Naive thymus-derived CD4-positive, alpha-beta T cell (primary cell): ENCODE results near the gene SHANK2. TPM values are rescaled to one million over a fixed set of nuclear protein-coding genes. Genes with fewer than 3 reads are reported as not detected.

Experiments used
- ATAC-seq: fragments of 150-1000 bp; cut with Tn5 transposase; 2 replicates; pipeline ENCODE4 v1.10.0; 2021; ENCODE audit warnings: mild to moderate bottlenecking, moderate library complexity
- CTCF ChIA-PET: fragments of 350-600 bp; sonication (Branson Sonifier 250); formaldehyde crosslinking; loops from one replicate; lab custom pipeline; 2021; ENCODE audit warnings: antibody characterized with exemption; lab: Charles Lee
- POLR2A ChIA-PET: fragments of 350-600 bp; sonication (Branson Sonifier 250); formaldehyde crosslinking; loops from one replicate; lab custom pipeline; 2021; ENCODE audit warnings: antibody characterized with exemption, inconsistent platforms; lab: Charles Lee
- DNase-seq, 9 donors: peaks; one replicate each; pipeline versions ENCODE4 v3.0.0 to v3.0.0-alpha.2; 2020 to 2022; ENCODE audit warnings: mixed read lengths in 1 of 9
- H3K27ac ChIP-seq: one replicate; pipeline ENCODE4 v1.7.0; 2013; ENCODE audit warnings: mild to moderate bottlenecking, low read depth, low read length, moderate library complexity
- H3K27me3 ChIP-seq, 2 donors: one replicate each; pipeline ENCODE4 v1.7.0; 2013; ENCODE audit warnings: low read length in 2 of 2, mild to moderate bottlenecking in 2 of 2, moderate library complexity in 2 of 2; ENCODE audit not compliant: control insufficient read depth in 2 of 2, insufficient read depth in 2 of 2
- H3K36me3 ChIP-seq, 3 experiments: 1 replicate in 2 of 3; 2 replicates in 1 of 3; pipeline ENCODE4 v1.7.0; 2013; ENCODE audit warnings: low read length in 3 of 3, mild to moderate bottlenecking in 3 of 3, moderate library complexity in 1 of 3; ENCODE audit not compliant: insufficient read depth in 3 of 3, control insufficient read depth in 2 of 3
- H3K4me1 ChIP-seq, 2 donors: one replicate each; pipeline ENCODE4 v1.7.0; 2013; ENCODE audit warnings: low read length in 2 of 2, mild to moderate bottlenecking in 2 of 2, moderate library complexity in 1 of 2; ENCODE audit not compliant: control insufficient read depth in 2 of 2, insufficient read depth in 2 of 2
- H3K4me3 ChIP-seq: 2 replicates; pipeline ENCODE4 v1.7.0; 2013; ENCODE audit warnings: mild to moderate bottlenecking, low read length
- H3K9me3 ChIP-seq, 3 experiments: 1 replicate in 2 of 3; 2 replicates in 1 of 3; pipeline ENCODE4 v1.7.0; 2013; ENCODE audit warnings: low read length in 3 of 3; ENCODE audit not compliant: control insufficient read depth in 2 of 3
- H3K27ac Mint-ChIP-seq, 9 donors: one replicate each; pipeline ENCODE4 v1.8.0; 2020 to 2022; ENCODE audit warnings: mixed read lengths in 9 of 9, mild to moderate bottlenecking in 8 of 9, moderate library complexity in 5 of 9, inconsistent platforms in 2 of 9
- H3K27me3 Mint-ChIP-seq, 5 donors: one replicate each; pipeline ENCODE4 v1.8.0; 2021 to 2022; ENCODE audit warnings: mixed read lengths in 5 of 5, mild to moderate bottlenecking in 1 of 5
- H3K36me3 Mint-ChIP-seq, 5 donors: one replicate each; pipeline ENCODE4 v1.8.0; 2020 to 2022; ENCODE audit warnings: mixed read lengths in 5 of 5, mild to moderate bottlenecking in 3 of 5, inconsistent platforms in 1 of 5
- H3K4me1 Mint-ChIP-seq, 7 donors: one replicate each; pipeline ENCODE4 v1.8.0; 2020 to 2022; ENCODE audit warnings: mixed read lengths in 7 of 7, mild to moderate bottlenecking in 3 of 7, inconsistent platforms in 1 of 7
- H3K4me3 Mint-ChIP-seq, 10 donors: one replicate each; pipeline ENCODE4 v1.8.0; 2020 to 2022; ENCODE audit warnings: mild to moderate bottlenecking in 10 of 10, mixed read lengths in 10 of 10, moderate library complexity in 6 of 10, inconsistent platforms in 2 of 10
- H3K9me3 Mint-ChIP-seq, 11 donors: one replicate each; pipeline ENCODE4 v1.8.0; 2020 to 2022; ENCODE audit warnings: mixed read lengths in 11 of 11, mild to moderate bottlenecking in 4 of 11, inconsistent platforms in 1 of 11, moderate library complexity in 1 of 11
- intact Hi-C, 2 donors: fragments of 100-400 bp; cut with micrococcal nuclease; formaldehyde crosslinking; loops; one replicate each; pipeline ENCODE4 v1.15.1; 2023
- polyA plus RNA-seq, 2 donors: library from polyadenylated mRNA; unstranded; fragments of 300-500 nt; fragmentation: Illumina TruSeq; gene quantifications; one replicate each; pipeline ENCODE4 v1.2.3, GENCODE V29; 2021
- total RNA-seq, 6 experiments: library from RNA in 5 of 6; stranded (reverse) in 5 of 6; gene quantifications; 1 replicate in 5 of 6; 2 replicates in 1 of 6; pipeline ENCODE4 v1.2.3 and lab custom pipeline; 2021 to 2026

Gene SHANK2
- total and polyA plus RNA-seq, 7 experiments from 2014 or later = 0.29 to 0.72 TPM; not detected in 5

GRCh38 chr11:71221821-71222220, 30.6 kb downstream of the SHANK2 start:
- ChIA-PET CTCF (no interaction called here), POLR2A (no interaction called here)
- Histone ChIP-seq H3K4me1 (no peaks in the 10 kb centered on the region), H3K36me3 (no peaks in the 10 kb centered on the region), H3K4me3 (no peak overlapping the region), H3K27ac (no peak overlapping the region), H3K27me3 (no peaks in the 10 kb centered on the region), H3K9me3 (peaks cover 0 to 13% (median 0%) of the 10 kb centered on the region in 3 experiments)
- Mint-ChIP-seq H3K27ac (no peak overlapping the region), H3K36me3 (peaks cover 0 to 10% (median 3%) of the 10 kb centered on the region in 5 donors), H3K4me3 (no peak overlapping the region), H3K4me1 (no peaks in the 10 kb centered on the region), H3K9me3 (peaks cover 7 to 27% (median 14%) of the 10 kb centered on the region in 11 donors), H3K27me3 (peaks cover 0 to 15% (median 9%) of the 10 kb centered on the region in 5 donors)
- ATAC-seq (no peak), DNase-seq (no peak)
- intact Hi-C loops = no loop called here

- Histone ChIP-seq H3K27ac (no peak overlapping the region), H3K4me1 (no peaks in the 10 kb centered on the region), H3K36me3 (no peaks in the 10 kb centered on the region), H3K4me3 (no peak overlapping the region), H3K9me3 (peaks cover 0 to 13% (median 0%) of the 10 kb centered on the region in 3 experiments), H3K27me3 (no peaks in the 10 kb centered on the region)
- ATAC-seq (no peak), DNase-seq (no peak)
- H3K9me3 Mint-ChIP-seq = peaks cover 5 to 23% (median 11%) of the 10 kb centered on the region in 11 donors
- H3K4me1 Mint-ChIP-seq = no peaks in the 10 kb centered on the region
- ChIA-PET CTCF (no interaction called here), POLR2A (no interaction called here)
- peaks cover 0 to 10% (median 3%) of the 10 kb centered on the region in 5 donors for H3K36me3 Mint-ChIP-seq
- no peak overlapping the region for H3K27ac Mint-ChIP-seq
- no peak overlapping the region for H3K4me3 Mint-ChIP-seq
- peaks cover 0 to 21% (median 9%) of the 10 kb centered on the region in 5 donors for H3K27me3 Mint-ChIP-seq
- intact Hi-C loops = no loop called here
Measured at GRCh38 chr11:71221201-71221600, 31.2 kb downstream of the SHANK2 start.

GRCh38 chr11:71218789-71219499, 33.4 kb downstream of the SHANK2 start:
- Histone ChIP-seq H3K9me3 (no peaks in the 10 kb centered on the region), H3K4me1 (no peaks in the 10 kb centered on the region), H3K36me3 (no peaks in the 10 kb centered on the region), H3K4me3 (no peak overlapping the region), H3K27ac (no peak overlapping the region), H3K27me3 (no peaks in the 10 kb centered on the region)
- Mint-ChIP-seq H3K27me3 (peaks cover 0 to 28% (median 14%) of the 10 kb centered on the region in 5 donors), H3K4me3 (no peak overlapping the region), H3K9me3 (peaks cover 0 to 8% (median 0%) of the 10 kb centered on the region in 11 donors), H3K36me3 (no peaks in the 10 kb centered on the region), H3K27ac (no peak overlapping the region), H3K4me1 (no peaks in the 10 kb centered on the region)
- intact Hi-C loops = no loop called here
- CTCF ChIA-PET = no interaction called here
- ATAC-seq (no peak), DNase-seq (no peak)
- POLR2A ChIA-PET = no interaction called here

- ATAC-seq = no peak
- Mint-ChIP-seq H3K4me3 (no peak overlapping the region), H3K4me1 (no peaks in the 10 kb centered on the region), H3K9me3 (peaks cover 0 to 4% (median 0%) of the 10 kb centered on the region in 11 donors), H3K36me3 (no peaks in the 10 kb centered on the region), H3K27me3 (peaks cover 0 to 37% (median 12%) of the 10 kb centered on the region in 5 donors), H3K27ac (no peak overlapping the region)
- Histone ChIP-seq H3K27ac (no peak overlapping the region), H3K4me1 (no peaks in the 10 kb centered on the region), H3K4me3 (no peak overlapping the region), H3K27me3 (no peaks in the 10 kb centered on the region), H3K9me3 (no peaks in the 10 kb centered on the region), H3K36me3 (no peaks in the 10 kb centered on the region)
- DNase-seq = no peak
- intact Hi-C loops = no loop called here
- CTCF ChIA-PET = no interaction called here
- POLR2A ChIA-PET = no interaction called here
Measured at GRCh38 chr11:71215425-71215965, 36.9 kb downstream of the SHANK2 start.

GRCh38 chr11:71214553-71215424, 37.6 kb downstream of the SHANK2 start:
- Histone ChIP-seq H3K9me3 (no peaks in the 10 kb centered on the region), H3K4me3 (no peak overlapping the region), H3K4me1 (no peaks in the 10 kb centered on the region), H3K36me3 (no peaks in the 10 kb centered on the region), H3K27ac (no peak overlapping the region), H3K27me3 (no peaks in the 10 kb centered on the region)
- intact Hi-C loops = no loop called here
- Mint-ChIP-seq H3K4me1 (no peaks in the 10 kb centered on the region), H3K27me3 (peaks cover 0 to 37% (median 10%) of the 10 kb centered on the region in 5 donors), H3K27ac (no peak overlapping the region), H3K4me3 (no peak overlapping the region), H3K9me3 (no peaks in the 10 kb centered on the region), H3K36me3 (no peaks in the 10 kb centered on the region)
- ATAC-seq (no peak), DNase-seq (no peak)
- CTCF ChIA-PET = no interaction called here
- POLR2A ChIA-PET = no interaction called here

- CTCF ChIA-PET = no interaction called here
- no peaks in the 10 kb centered on the region for H3K9me3 Mint-ChIP-seq
Measured at GRCh38 chr11:71213696-71214552, 38.5 kb downstream of the SHANK2 start.

More at GRCh38 chr11:71213696-71214552, 38.5 kb downstream of the SHANK2 start:
- DNase-seq = no peak
- H3K36me3 ChIP-seq = no peaks in the 10 kb centered on the region
- peaks cover 0 to 31% (median 10%) of the 10 kb centered on the region in 5 donors for H3K27me3 Mint-ChIP-seq
- no peaks in the 10 kb centered on the region for H3K4me1 ChIP-seq
- intact Hi-C loops = no loop called here
- H3K36me3 Mint-ChIP-seq = no peaks in the 10 kb centered on the region
- H3K27ac Mint-ChIP-seq = no peak overlapping the region
- no peak overlapping the region for H3K27ac ChIP-seq
- no peak for ATAC-seq
- H3K27me3 ChIP-seq = no peaks in the 10 kb centered on the region
- no peak overlapping the region for H3K4me3 ChIP-seq
- H3K4me3 Mint-ChIP-seq = peak overlapping the region in 1 of 10 donors; percentile 5
- no peaks in the 10 kb centered on the region for H3K4me1 Mint-ChIP-seq
- POLR2A ChIA-PET = no interaction called here
- no peaks in the 10 kb centered on the region for H3K9me3 ChIP-seq
